Measurements from ENCODE around the gene MADD. TPM values are rescaled to one million over a fixed set of nuclear protein-coding genes. Genes with fewer than 3 reads are reported as not detected.

The MADD gene
- total RNA-seq, 2 experiments from 2014 or later = 55.7 to 61.2 TPM

DNA sequence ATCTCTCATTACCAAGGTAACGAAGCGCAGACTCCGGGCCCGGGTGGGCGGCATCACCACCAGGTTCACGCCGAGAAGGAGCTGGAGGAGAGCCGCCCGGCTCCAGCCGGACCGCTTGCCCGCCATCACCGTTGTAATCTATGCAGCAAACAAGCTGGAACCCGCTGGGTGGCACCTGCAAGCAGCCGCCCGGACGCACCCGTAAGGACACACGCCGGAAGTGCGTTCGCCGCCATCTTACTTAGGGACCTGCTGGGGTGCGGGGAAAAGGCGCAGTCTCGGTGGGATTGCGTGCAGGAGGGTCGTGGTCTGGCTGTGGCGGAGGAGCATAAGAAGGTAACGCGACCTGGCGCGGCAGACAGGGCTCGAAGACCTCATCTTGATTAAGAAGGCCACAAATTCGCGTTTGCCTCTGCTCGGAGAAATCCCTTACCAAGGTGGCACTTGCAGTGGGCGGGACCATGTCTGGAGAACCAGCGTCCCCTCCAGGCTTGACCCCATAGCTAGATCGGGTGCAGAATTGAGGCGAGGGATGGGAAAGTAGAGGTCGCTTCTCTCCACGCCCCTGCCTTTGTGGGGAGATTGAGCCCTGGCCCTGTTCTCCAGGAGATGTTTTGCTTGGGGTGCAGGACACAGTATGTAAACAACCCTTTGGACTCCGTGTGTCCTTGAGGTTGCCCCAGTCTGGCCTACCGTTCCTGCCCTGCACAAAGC lies 21.1 kb upstream of the MADD start, which contains the start of gene ACP2:
Gene ACP2 (minus strand): TSS at position 151 of the 714 bp plus-strand sequence. CDS start 25 bp downstream, at position 126.
- Mint-ChIP-seq H3K4me3 (peak within 1 kb of the TSS; percentile 95), H3K4me1 (ENCODE audit: low read depth) (peaks cover 24% of the 10 kb centered on the region), H3K9me3 (no peaks in the 10 kb centered on the region), H3K36me3 (ENCODE audit: low read depth) (peaks cover 3% of the 10 kb centered on the region), H3K27ac (peak within 1 kb of the TSS; percentile 98), H3K27me3 (no peaks in the 10 kb centered on the region)
- POLR2A ChIA-PET = interaction anchor here (0.7 to 9.2 kb wide), 19 partner anchors 9 to 177 kb away, joined by 3 to 118 read pairs (median 5); partner anchors contain the start of genes DDB2, NR1H3, PACSIN3 and PSMC3
- TF ChIP-seq, protein P1, sequence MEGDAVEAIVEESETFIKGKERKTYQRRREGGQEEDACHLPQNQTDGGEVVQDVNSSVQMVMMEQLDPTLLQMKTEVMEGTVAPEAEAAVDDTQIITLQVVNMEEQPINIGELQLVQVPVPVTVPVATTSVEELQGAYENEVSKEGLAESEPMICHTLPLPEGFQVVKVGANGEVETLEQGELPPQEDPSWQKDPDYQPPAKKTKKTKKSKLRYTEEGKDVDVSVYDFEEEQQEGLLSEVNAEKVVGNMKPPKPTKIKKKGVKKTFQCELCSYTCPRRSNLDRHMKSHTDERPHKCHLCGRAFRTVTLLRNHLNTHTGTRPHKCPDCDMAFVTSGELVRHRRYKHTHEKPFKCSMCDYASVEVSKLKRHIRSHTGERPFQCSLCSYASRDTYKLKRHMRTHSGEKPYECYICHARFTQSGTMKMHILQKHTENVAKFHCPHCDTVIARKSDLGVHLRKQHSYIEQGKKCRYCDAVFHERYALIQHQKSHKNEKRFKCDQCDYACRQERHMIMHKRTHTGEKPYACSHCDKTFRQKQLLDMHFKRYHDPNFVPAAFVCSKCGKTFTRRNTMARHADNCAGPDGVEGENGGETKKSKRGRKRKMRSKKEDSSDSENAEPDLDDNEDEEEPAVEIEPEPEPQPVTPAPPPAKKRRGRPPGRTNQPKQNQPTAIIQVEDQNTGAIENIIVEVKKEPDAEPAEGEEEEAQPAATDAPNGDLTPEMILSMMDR (IDR thresholded peaks at IDR 0.05) = no peak
- ATAC-seq = peak; percentile 97
- intact Hi-C loops (cut with micrococcal nuclease) = no loop called here
- DNase-seq = peak; percentile 94
- CTCF ChIA-PET = interaction anchor here (0.6 to 6.6 kb wide), 16 partner anchors 9 to 175 kb away, joined by 3 to 47 read pairs (median 4); partner anchors contain the start of genes DDB2 and NR1H3

DNA sequence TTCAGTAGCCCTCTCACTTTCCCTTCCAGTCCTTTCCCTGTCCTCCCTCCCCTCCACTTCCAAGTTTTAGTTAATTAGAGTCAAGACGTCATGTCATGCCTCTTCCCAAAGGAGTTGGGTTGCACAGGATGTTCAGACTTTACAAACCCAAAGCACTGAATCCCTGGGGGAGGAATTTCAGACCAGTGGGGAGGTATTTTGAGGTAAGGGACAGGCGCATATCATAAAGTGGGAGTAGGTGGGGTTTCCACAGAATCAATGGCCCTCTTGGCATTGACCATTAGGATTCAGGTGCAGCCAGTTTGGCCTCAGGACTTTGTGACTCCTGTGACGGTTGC lies 20.6 kb upstream of the MADD start:
- H3K4me3 Mint-ChIP-seq = peak overlapping the region; percentile 95
- DNase-seq (no peak), ATAC-seq (no peak)
- H3K27me3 Mint-ChIP-seq = no peaks in the 10 kb centered on the region
- peak overlapping the region; percentile 98 for H3K27ac Mint-ChIP-seq
- intact Hi-C loops (cut with micrococcal nuclease) = no loop called here
- POLR2A ChIA-PET = interaction anchor here (0.7 to 9.2 kb wide), 13 partner anchors 8 to 166 kb away, joined by 3 to 118 read pairs (median 7); partner anchors contain the start of genes DDB2, NR1H3 and PACSIN3
- CTCF ChIA-PET = interaction anchor here (0.7 to 6.6 kb wide), 7 partner anchors 10 to 175 kb away, joined by 3 to 47 read pairs (median 6); partner anchors contain the start of genes DDB2 and NR1H3
- TF ChIP-seq, protein P1 (IDR thresholded peaks at IDR 0.05) = no peak
- H3K9me3 Mint-ChIP-seq = no peaks in the 10 kb centered on the region
- peaks cover 3% of the 10 kb centered on the region for H3K36me3 Mint-ChIP-seq (ENCODE audit: low read depth)
- peaks cover 26% of the 10 kb centered on the region for H3K4me1 Mint-ChIP-seq (ENCODE audit: low read depth)

DNA sequence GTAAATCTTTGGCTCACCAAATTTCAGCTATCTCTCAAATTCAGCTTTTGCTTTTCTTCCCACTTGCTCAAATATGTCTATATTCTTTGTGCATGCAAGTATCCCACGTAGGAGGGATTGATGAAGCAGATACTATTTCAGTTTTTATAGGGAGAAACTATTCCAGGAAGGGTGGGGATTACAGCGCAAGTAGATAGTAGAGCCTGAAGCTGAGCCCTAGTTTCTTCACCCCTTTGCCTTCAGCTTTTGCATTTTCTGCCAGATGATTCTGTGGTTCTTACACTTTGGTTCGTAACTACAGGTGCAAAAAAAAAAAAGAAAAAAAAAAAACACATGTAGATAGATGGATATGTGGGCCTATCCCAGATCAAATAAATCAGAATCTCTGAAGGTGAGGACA lies 18.2 kb upstream of the MADD start:
- Mint-ChIP-seq H3K27me3 (no peaks in the 10 kb centered on the region), H3K4me3 (no peak overlapping the region), H3K27ac (no peak overlapping the region), H3K36me3 (ENCODE audit: low read depth) (no peaks in the 10 kb centered on the region), H3K9me3 (no peaks in the 10 kb centered on the region), H3K4me1 (ENCODE audit: low read depth) (peaks cover 31% of the 10 kb centered on the region)
- ATAC-seq = no peak
- no peak for DNase-seq
- intact Hi-C loops (cut with micrococcal nuclease) = no loop called here
- TF ChIP-seq, protein P1 (IDR thresholded peaks at IDR 0.05) = no peak
- ChIA-PET POLR2A (no interaction called here), CTCF (interaction anchor here (6.6 kb wide), 1 partner anchor 8 kb away, joined by 47 read pairs; the partner anchor contains the start of gene NR1H3)

DNA sequence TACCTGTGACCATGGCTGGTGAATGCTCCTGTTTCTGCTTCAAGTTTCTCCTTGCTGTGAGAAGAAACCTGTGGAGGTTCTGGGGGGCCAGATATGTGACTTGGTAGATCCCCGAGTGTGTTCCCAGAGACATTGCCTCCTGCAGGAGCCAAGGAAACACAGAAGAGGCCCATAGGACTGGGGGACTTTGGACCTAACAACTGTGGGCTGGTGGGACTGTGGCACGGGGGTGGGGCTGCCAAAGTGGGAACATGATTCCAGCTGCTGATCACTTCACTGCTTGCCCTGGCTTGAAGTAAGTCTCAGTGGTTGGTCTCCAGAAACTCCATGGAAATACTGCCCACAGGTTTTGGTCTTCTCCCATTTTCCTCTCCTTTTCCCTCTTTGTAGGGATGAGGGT lies 16.3 kb upstream of the MADD start:
- CTCF ChIA-PET = no interaction called here
- Mint-ChIP-seq H3K27ac (no peak overlapping the region), H3K27me3 (no peaks in the 10 kb centered on the region), H3K36me3 (ENCODE audit: low read depth) (no peaks in the 10 kb centered on the region), H3K4me3 (no peak overlapping the region), H3K9me3 (no peaks in the 10 kb centered on the region), H3K4me1 (ENCODE audit: low read depth) (peaks cover 21% of the 10 kb centered on the region)
- TF ChIP-seq, protein P1 (IDR thresholded peaks at IDR 0.05) = no peak
- DNase-seq (no peak), ATAC-seq (no peak)
- POLR2A ChIA-PET = interaction anchor here (1.2 kb wide), 1 partner anchor 11 kb away, joined by 4 read pairs; no protein-coding TSS in a partner anchor
- intact Hi-C loops (cut with micrococcal nuclease) = no loop called here

DNA sequence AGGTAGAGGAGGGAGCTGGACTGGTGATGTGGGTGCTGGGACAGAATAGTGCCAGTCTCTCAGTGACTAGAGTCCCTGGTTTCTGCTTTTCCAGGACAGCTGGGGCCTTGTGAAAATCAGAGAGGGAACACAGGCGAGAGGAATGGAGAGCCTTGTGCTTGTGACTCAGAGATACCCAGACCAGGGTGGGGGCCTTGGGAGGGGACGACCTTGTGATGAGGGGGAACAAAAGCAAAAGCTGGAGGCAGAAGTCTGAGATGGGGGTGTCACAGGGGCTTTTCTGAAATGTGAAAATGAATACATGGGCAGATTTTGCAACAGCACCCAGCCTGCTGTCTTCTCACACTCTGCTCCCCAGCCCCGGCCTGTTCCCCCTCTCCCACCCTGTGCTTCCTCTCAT lies 15.5 kb upstream of the MADD start:
- DNase-seq (no peak), ATAC-seq (no peak)
- Mint-ChIP-seq H3K4me1 (ENCODE audit: low read depth) (peaks cover 22% of the 10 kb centered on the region), H3K4me3 (no peak overlapping the region), H3K27ac (peak overlapping the region; percentile 50), H3K36me3 (ENCODE audit: low read depth) (no peaks in the 10 kb centered on the region), H3K9me3 (no peaks in the 10 kb centered on the region), H3K27me3 (no peaks in the 10 kb centered on the region)
- TF ChIP-seq, protein P1 (IDR thresholded peaks at IDR 0.05) = no peak
- POLR2A ChIA-PET = interaction anchor here (0.6 to 1.2 kb wide), 2 partner anchors 12 to 40 kb away, joined by 3 to 4 read pairs; partner anchors contain the start of gene DDB2
- CTCF ChIA-PET = interaction anchor here (1.5 kb wide), 1 partner anchor 77 kb away, joined by 3 read pairs; no protein-coding TSS in a partner anchor
- intact Hi-C loops (cut with micrococcal nuclease) = no loop called here

All from activated CD8-positive, alpha-beta T cell treated with anti-CD3 and anti-CD28 coated beads for 36 hours (primary cell).